ENCODE results near the gene PRPSAP1. TPM values are rescaled to one million over a fixed set of nuclear protein-coding genes. Genes with fewer than 3 reads are reported as not detected.

The PRPSAP1 gene
- total RNA-seq, 4 donors from 2014 or later: 10.2 to 23.4 (median 15.9) TPM

- peak; percentile 30 to 49 for ATAC-seq
- intact Hi-C loops (cut with DNase I; ENCODE audit: low total_unique reads): loop anchor here (1.0 to 5.0 kb wide), 2 partner anchors 33 to 79 kb away; partner anchors contain the start of genes PRPSAP1 and QRICH2
- peaks cover 0 to 12% (median 5%) of the 10 kb centered on the region in 3 donors for H3K27me3 ChIP-seq
- in situ Hi-C loops (cut with MboI; ENCODE audit: low sequenced_read_pairs in 4 of 4): no loop called here
- TF ChIP-seq CTCF (IDR thresholded peaks at IDR 0.05 in 4 of 5, conservative IDR thresholded peaks at IDR 0.05 in 1 of 5): peak; percentile 76 to 91 (median 89)
- no peak for TF ChIP-seq POLR2A (IDR thresholded peaks at IDR 0.05)
- peaks cover 29 to 33% of the 10 kb centered on the region in 2 donors for H3K4me1 ChIP-seq
- peak overlapping the region in 2 of 4 donors; percentile 64 to 70 for H3K27ac ChIP-seq
- no peaks in the 10 kb centered on the region for H3K9me3 ChIP-seq
- peak; percentile 54 to 59 for DNase-seq
- H3K4me3 ChIP-seq: peak overlapping the region; percentile 44 to 69 (median 62)
- H3K36me3 ChIP-seq: peaks cover 0 to 14% of the 10 kb centered on the region in 2 donors
Observed at GRCh38 chr17:76385892-76386786, 32.4 kb upstream of the PRPSAP1 start.

GRCh38 chr17:76384987-76385891, 31.5 kb upstream of the PRPSAP1 start:
- DNase-seq (no peak), ATAC-seq (peak; percentile 4 to 5)
- Histone ChIP-seq H3K4me3 (peak overlapping the region; percentile 44 to 69 (median 62)), H3K27me3 (peaks cover 0 to 12% (median 5%) of the 10 kb centered on the region in 3 donors), H3K27ac (peak overlapping the region; percentile 64 to 79 (median 71)), H3K4me1 (peaks cover 29 to 33% of the 10 kb centered on the region in 2 donors), H3K36me3 (peaks cover 0 to 5% of the 10 kb centered on the region in 2 donors), H3K9me3 (no peaks in the 10 kb centered on the region)
- in situ Hi-C loops (cut with MboI; ENCODE audit: low sequenced_read_pairs in 4 of 4) (no loop called here), intact Hi-C loops (cut with DNase I; ENCODE audit: low total_unique reads) (loop anchor here (1.0 to 5.0 kb wide), 2 partner anchors 32 to 78 kb away; partner anchors contain the start of genes PRPSAP1 and QRICH2)
- TF ChIP-seq POLR2A (IDR thresholded peaks at IDR 0.05) (peak in 1 of 2 donors; percentile 11), CTCF (IDR thresholded peaks at IDR 0.05 in 4 of 5, conservative IDR thresholded peaks at IDR 0.05 in 1 of 5) (no peak)

GRCh38 chr17:76384222-76384986, 30.7 kb upstream of the PRPSAP1 start, which contains the start of gene SPHK1:
SPHK1 (plus strand) TSS chr17:76384609; CDS start chr17:76385645, 1,036 bp downstream.
- TF ChIP-seq POLR2A (IDR thresholded peaks at IDR 0.05) (peak; percentile 51 to 53), CTCF (IDR thresholded peaks at IDR 0.05 in 4 of 5, conservative IDR thresholded peaks at IDR 0.05 in 1 of 5) (no peak)
- Histone ChIP-seq H3K27ac (peak within 1 kb of the TSS; percentile 64 to 79 (median 71)), H3K4me3 (peak within 1 kb of the TSS; percentile 44 to 69 (median 62)), H3K4me1 (peaks cover 28 to 29% of the 10 kb centered on the region in 2 donors), H3K27me3 (peaks cover 0 to 12% (median 5%) of the 10 kb centered on the region in 3 donors), H3K9me3 (no peaks in the 10 kb centered on the region), H3K36me3 (no peaks in the 10 kb centered on the region)
- peak; percentile 64 to 65 for ATAC-seq
- intact Hi-C loops (cut with DNase I; ENCODE audit: low total_unique reads) (no loop called here), in situ Hi-C loops (cut with MboI; ENCODE audit: low sequenced_read_pairs in 4 of 4) (no loop called here)
- peak in 1 of 2 donors; percentile 23 for DNase-seq
